GM19023 (cell line): ENCODE results near the gene NSF.
"Not testable (repeated sequence)": the region's sequence is repeated elsewhere in the genome, so short reads cannot be mapped to it uniquely, and the experiment has no call there.

Experiments
- ATAC-seq: cut with Tn5 transposase; IDR thresholded peaks from one replicate; pipeline ENCODE4 v1.9.1; 2021; ENCODE audit warnings: mild to moderate bottlenecking, moderate library complexity; ENCODE audit not compliant: unreplicated experiment

NSF gene

GRCh38 chr17:46751425-46751824, 161.0 kb downstream of the NSF start:
- no peak for ATAC-seq

- ATAC-seq, result no peak
Measured at GRCh38 chr17:46753776-46754175, 163.3 kb downstream of the NSF start.

GRCh38 chr17:46756081-46756735, 165.7 kb downstream of the NSF start:
- ATAC-seq, result no peak

GRCh38 chr17:46756861-46757260, 166.4 kb downstream of the NSF start:
- no peak for ATAC-seq

GRCh38 chr17:46757588-46757987, 167.1 kb downstream of the NSF start:
- ATAC-seq, result not testable (repeated sequence)

- no peak for ATAC-seq
Measured at GRCh38 chr17:46758614-46759013, 168.1 kb downstream of the NSF start.

GRCh38 chr17:46759141-46759540, 168.7 kb downstream of the NSF start:
- no peak for ATAC-seq

GRCh38 chr17:46763416-46763815, 172.9 kb downstream of the NSF start:
- ATAC-seq, result no peak

- ATAC-seq, result no peak
Measured at GRCh38 chr17:46764000-46764708, 173.7 kb downstream of the NSF start.

GRCh38 chr17:46764709-46765401, 174.4 kb downstream of the NSF start:
- no peak for ATAC-seq

GRCh38 chr17:46765453-46765852, 175.0 kb downstream of the NSF start:
- ATAC-seq, result no peak

GRCh38 chr17:46766493-46767491, 176.3 kb downstream of the NSF start:
- ATAC-seq, result no peak

GRCh38 chr17:46768540-46768870, 178.0 kb downstream of the NSF start:
- ATAC-seq, result no peak

GRCh38 chr17:46768896-46769295, 178.4 kb downstream of the NSF start:
- not testable (repeated sequence) for ATAC-seq

- no peak for ATAC-seq
Measured at GRCh38 chr17:46769531-46770438, 179.3 kb downstream of the NSF start.

GRCh38 chr17:46770439-46770817, 180.0 kb downstream of the NSF start:
- no peak for ATAC-seq

- no peak for ATAC-seq
Measured at GRCh38 chr17:46770818-46771560, 180.5 kb downstream of the NSF start.

GRCh38 chr17:46771561-46772474, 181.3 kb downstream of the NSF start:
- no peak for ATAC-seq
